Left colon (tissue), 2 donors: Measurements from ENCODE around the gene TAS2R42. TPM values are rescaled to one million over a fixed set of nuclear protein-coding genes. Genes with fewer than 3 reads are reported as not detected.
A peak's percentile ranks its signal among the peaks of the same experiment; 100 is the strongest.

ENCODE experiments used
- ATAC-seq: fragments of 200-7000 bp; cut with Tn5 transposase; one replicate; pipeline ENCODE4 v1.9.1; 2020; ENCODE audit warnings: mild to moderate bottlenecking, moderate library complexity
- DNase-seq, 2 donors: peaks; one replicate each; pipeline ENCODE4 v3.0.0-alpha.2; 2020
- intact Hi-C, 2 donors: fragments of 100-400 bp; cut with DNase I in 1 of 2; cut with micrococcal nuclease in 1 of 2; formaldehyde crosslinking; loops; one replicate each; pipeline versions ENCODE4 v1.11.2 to v1.14.0; 2022; cut with DNase I, micrococcal nuclease
- long read RNA-seq: library from polyadenylated mRNA; unstranded; transcript quantifications from one replicate; pipeline ENCODE4 v2.0.0, GENCODE V29; 2021
- total RNA-seq, 2 donors: library from RNA; stranded (reverse); fragmentation: NEBNext Ultra II Directional; extraction: Animal tissue kit (Norgen Biotek cat#: 25700); gene quantifications; one replicate each; pipeline ENCODE4 v1.2.1, GENCODE V29; 2021
- donor health status: DM: no; HTN: no; CAD: no.
- donor health status: DM: yes; HTN: yes; CAD: no.

The TAS2R42 gene, protein sequence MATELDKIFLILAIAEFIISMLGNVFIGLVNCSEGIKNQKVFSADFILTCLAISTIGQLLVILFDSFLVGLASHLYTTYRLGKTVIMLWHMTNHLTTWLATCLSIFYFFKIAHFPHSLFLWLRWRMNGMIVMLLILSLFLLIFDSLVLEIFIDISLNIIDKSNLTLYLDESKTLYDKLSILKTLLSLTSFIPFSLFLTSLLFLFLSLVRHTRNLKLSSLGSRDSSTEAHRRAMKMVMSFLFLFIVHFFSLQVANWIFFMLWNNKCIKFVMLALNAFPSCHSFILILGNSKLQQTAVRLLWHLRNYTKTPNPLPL
- not detected for total RNA-seq
- long read RNA-seq = 0 reads

GRCh38 chr12:11186837-11187236, at the start of gene TAS2R42:
TSS of gene TAS2R42 (minus strand) at chr12:11186937. CDS start at chr12:11186937, 0 bp downstream.
- intact Hi-C loops = no loop called here
- DNase-seq = no peak
- no peak for ATAC-seq

GRCh38 chr12:11233532-11233931, 46.8 kb upstream of the TAS2R42 start:
- intact Hi-C loops = no loop called here
- DNase-seq (no peak), ATAC-seq (no peak)

- intact Hi-C loops = loop anchor here in 1 of 2 donors (10.0 kb wide), 1 partner anchor 256 kb away; no protein-coding TSS in a partner anchor
- ATAC-seq (peak; percentile 77), DNase-seq (peak in 1 of 2 donors; percentile 35)
Observed at GRCh38 chr12:11228296-11228879, 41.7 kb upstream of the TAS2R42 start.

- DNase-seq (no peak), ATAC-seq (no peak)
- intact Hi-C loops = loop anchor here in 1 of 2 donors (10.0 kb wide), 1 partner anchor 257 kb away; no protein-coding TSS in a partner anchor
Observed at GRCh38 chr12:11227373-11227772, 40.6 kb upstream of the TAS2R42 start.

DNA sequence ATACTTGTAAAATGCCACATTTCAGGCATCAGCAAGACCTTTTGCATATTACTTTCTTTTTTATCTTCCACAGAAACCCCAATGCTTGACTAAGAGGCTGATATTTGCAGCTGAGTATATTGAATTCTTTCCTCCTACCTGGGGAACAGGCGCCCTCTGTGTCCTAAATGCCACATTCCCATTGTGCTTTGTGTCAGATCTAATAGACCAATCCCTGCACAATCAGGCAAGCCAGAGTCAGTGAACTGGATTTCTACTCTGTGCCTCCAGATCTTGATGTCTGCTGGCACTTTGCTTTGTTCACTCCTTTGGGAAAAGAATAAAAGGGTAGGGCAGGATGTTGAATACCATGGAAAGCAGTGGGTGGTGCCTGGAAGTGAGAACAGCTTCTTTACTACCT, 22.4 kb upstream of the TAS2R42 start:
- intact Hi-C loops = no loop called here
- ATAC-seq (no peak), DNase-seq (no peak)

DNA sequence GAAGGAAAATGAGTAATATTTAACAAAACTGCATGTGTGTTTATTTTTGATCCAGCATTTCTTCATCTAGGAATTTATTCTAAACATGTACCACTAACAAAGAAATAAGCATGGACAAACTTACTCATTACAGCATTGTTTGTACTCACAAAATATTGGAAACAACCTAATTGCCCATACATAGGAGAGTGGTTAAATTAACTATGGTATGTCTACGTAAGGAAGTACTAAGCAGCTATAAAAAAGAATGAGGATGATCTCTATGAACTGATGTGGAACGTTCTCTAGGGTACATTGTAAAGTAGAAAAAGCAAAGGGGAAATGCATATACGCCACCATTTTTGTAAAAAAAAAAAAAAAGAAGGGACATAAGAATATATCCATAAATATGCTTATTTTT, 17.4 kb upstream of the TAS2R42 start:
- intact Hi-C loops = no loop called here
- no peak for DNase-seq
- no peak for ATAC-seq

- DNase-seq (no peak), ATAC-seq (no peak)
- intact Hi-C loops = no loop called here
Observed at GRCh38 chr12:11202811-11203210, 16.1 kb upstream of the TAS2R42 start.

DNA sequence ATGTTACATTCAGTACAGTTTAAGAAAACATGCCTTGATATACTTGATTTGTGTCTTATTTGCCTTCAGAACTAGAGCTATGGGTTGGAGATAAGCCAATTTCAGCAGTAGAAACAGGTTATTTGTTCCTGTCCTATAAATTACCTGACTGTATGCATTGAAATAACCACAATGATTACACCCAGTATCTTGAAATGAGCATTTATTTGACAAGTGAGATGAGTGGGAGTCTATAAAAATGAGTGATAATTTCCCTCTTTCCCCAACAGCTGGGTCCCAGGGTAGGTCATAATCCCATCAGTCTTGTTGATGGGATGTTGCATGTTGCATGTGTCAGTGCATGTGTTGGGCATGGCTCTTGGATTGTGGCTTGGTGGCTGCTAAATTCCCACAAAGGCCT, 3.7 kb downstream of the TAS2R42 start:
- DNase-seq = no peak
- intact Hi-C loops = no loop called here
- ATAC-seq = no peak

GRCh38 chr12:11182529-11182928, 4.2 kb downstream of the TAS2R42 start:
- intact Hi-C loops = no loop called here
- DNase-seq (no peak), ATAC-seq (no peak)

GRCh38 chr12:11178250-11178649, 8.5 kb downstream of the TAS2R42 start:
- no peak for DNase-seq
- intact Hi-C loops = no loop called here
- no peak for ATAC-seq

- intact Hi-C loops = no loop called here
- no peak for DNase-seq
- ATAC-seq = no peak
Observed at GRCh38 chr12:11174022-11174421, 12.7 kb downstream of the TAS2R42 start.

- intact Hi-C loops = no loop called here
- ATAC-seq (peak; percentile 25), DNase-seq (no peak)
Observed at GRCh38 chr12:11171969-11172675, 14.6 kb downstream of the TAS2R42 start.

GRCh38 chr12:11171145-11171968, 15.4 kb downstream of the TAS2R42 start, which contains the start of gene SMIM10L1:
TSS of gene SMIM10L1 (plus strand) at chr12:11171194. CDS start at chr12:11171357, 163 bp downstream.
- DNase-seq (peak; percentile 93 to 94), ATAC-seq (peak; percentile 99)
- intact Hi-C loops = no loop called here

DNA sequence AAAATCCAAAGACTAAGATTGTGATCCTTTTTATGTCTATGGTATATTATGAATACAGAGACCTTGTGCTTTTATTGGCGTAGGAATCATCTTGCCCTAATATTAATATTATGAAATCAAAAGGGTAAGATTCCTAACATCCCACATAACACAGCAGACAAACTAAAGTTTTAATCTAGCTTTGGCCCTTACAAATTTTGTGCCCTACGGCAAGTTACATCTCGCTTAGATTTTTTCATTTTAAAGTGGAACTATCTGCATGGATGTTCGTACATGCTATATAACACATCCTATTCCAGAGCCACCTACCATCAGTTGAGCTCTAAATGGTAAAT, 16.0 kb downstream of the TAS2R42 start:
- intact Hi-C loops = no loop called here
- no peak for DNase-seq

DNA sequence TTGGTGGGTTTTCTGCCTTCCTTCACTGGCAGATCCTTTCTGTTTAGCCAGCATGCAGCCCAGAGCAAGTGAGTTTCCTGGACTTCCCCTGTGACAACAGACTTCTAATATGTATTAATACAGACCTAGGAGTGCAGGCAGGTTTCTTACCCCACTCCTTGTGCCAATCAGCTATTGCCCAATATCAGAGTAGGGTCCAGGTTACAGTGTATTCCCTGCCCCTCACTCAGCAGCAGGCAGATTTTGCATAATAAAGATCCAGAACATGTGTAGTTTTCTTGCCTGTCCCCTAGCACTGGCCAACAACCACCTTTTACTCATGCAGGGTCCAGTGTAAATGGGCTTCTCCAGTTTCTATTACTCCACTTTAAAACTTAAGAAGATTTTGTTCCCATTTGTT, 20.4 kb downstream of the TAS2R42 start:
- DNase-seq (no peak), ATAC-seq (no peak)
- intact Hi-C loops = no loop called here

More for the DNA sequence above, 16.0 kb downstream of the TAS2R42 start:
- no peak for ATAC-seq

- no peak for ATAC-seq
- no peak for DNase-seq
- intact Hi-C loops = no loop called here
Observed at GRCh38 chr12:11164384-11164783, 22.4 kb downstream of the TAS2R42 start.

- ATAC-seq = no peak
- intact Hi-C loops = no loop called here
Observed at GRCh38 chr12:11162502-11162901, 24.2 kb downstream of the TAS2R42 start.

DNA sequence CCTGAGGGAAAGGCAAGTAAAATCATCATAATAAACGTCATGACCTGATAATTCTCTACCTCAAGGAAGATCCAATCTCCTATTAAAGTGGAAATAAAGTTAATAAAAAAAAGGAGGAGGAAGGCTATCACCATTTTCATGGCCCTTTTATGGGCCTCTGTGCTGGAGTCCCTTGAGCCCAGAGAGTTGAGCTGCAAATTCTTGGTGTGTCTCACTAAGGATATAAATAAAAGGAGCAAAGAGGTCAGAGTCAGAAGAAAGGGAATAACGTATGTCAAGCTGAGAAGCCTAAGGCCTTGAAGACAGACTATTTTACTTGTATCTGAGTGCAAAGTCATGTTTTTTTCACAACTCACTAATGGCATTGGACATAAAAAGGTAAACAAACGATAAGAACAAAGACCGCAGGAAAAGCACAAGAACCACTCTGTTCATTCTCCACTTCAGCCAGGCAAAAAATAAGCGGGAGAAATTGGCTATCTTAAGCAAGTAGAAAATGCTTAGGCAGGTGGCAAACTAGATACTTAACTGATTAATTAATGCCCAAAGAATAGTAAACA, 27.8 kb downstream of the TAS2R42 start:
- DNase-seq = no peak
- intact Hi-C loops = no loop called here
- ATAC-seq = no peak

More at GRCh38 chr12:11162502-11162901, 24.2 kb downstream of the TAS2R42 start:
- DNase-seq = no peak
